HepG2 (cell line): ENCODE data around the gene SH3BGR. TPM values are rescaled to one million over a fixed set of nuclear protein-coding genes. Genes with fewer than 3 reads are reported as not detected.
A peak's percentile ranks its signal among the peaks of the same experiment; 100 is the strongest.

Experiments
- BRCA1 ChIP-seq: sonication (generic); formaldehyde crosslinking; IDR thresholded peaks from 2 replicates; pipeline ENCODE4 v1.4.0; 2020; ENCODE audit warnings: missing genetic modification reagents
- DR1 ChIP-seq: sonication (generic); formaldehyde crosslinking; IDR thresholded peaks from 2 replicates; pipeline ENCODE4 v1.8.0; 2021; ENCODE audit warnings: mild to moderate bottlenecking, missing genetic modification reagents, inconsistent platforms
- FOXK2 ChIP-seq: fragments of 450-650 bp; IDR thresholded peaks from 2 replicates; pipeline ENCODE4 v1.6.1; 2016
- GFI1 ChIP-seq: sonication (generic); formaldehyde crosslinking; IDR thresholded peaks from 2 replicates; pipeline ENCODE4 v1.5.0; 2020; ENCODE audit warnings: missing genetic modification reagents, mild to moderate bottlenecking, borderline replicate concordance
- GPN1 ChIP-seq: sonication (generic); formaldehyde crosslinking; IDR thresholded peaks from 2 replicates; pipeline ENCODE4 v1.5.1; 2020; ENCODE audit warnings: missing genetic modification reagents, borderline replicate concordance
- HMG20A ChIP-seq: IDR thresholded peaks from 2 replicates; pipeline ENCODE4 v1.6.1; 2016; ENCODE audit warnings: borderline replicate concordance
- HNF4A ChIP-seq: sonication (generic); formaldehyde crosslinking; IDR thresholded peaks from 2 replicates; pipeline ENCODE4 v1.4.0; 2020; ENCODE audit warnings: missing genetic modification reagents
- NCOR1 ChIP-seq: fragments of 200-600 bp; sonication (generic); IDR thresholded peaks from 2 replicates; pipeline ENCODE4 v1.7.0; 2017; ENCODE audit warnings: antibody characterized with exemption, low read length, borderline replicate concordance
- YEATS2 ChIP-seq: sonication (generic); formaldehyde crosslinking; IDR thresholded peaks from 2 replicates; pipeline ENCODE4 v1.4.0; 2020; ENCODE audit warnings: missing genetic modification reagents, borderline replicate concordance
- ZBTB8A ChIP-seq: sonication (generic); formaldehyde crosslinking; IDR thresholded peaks from 2 replicates; pipeline ENCODE4 v1.4.0; 2020; ENCODE audit warnings: mild to moderate bottlenecking, low read depth, missing genetic modification reagents, borderline replicate concordance
- ZC3H4 ChIP-seq: sonication (generic); formaldehyde crosslinking; IDR thresholded peaks from 2 replicates; pipeline ENCODE4 v1.4.0; 2020; ENCODE audit warnings: missing genetic modification reagents, borderline replicate concordance
- ZFP1 ChIP-seq: IDR thresholded peaks from 2 replicates; pipeline ENCODE4 v1.6.1; 2016
- ZNF160 ChIP-seq: sonication (generic); formaldehyde crosslinking; IDR thresholded peaks from 2 replicates; pipeline ENCODE4 v1.8.0; 2022; ENCODE audit warnings: mild to moderate bottlenecking, inconsistent platforms, missing genetic modification reagents
- ZNF260 ChIP-seq: sonication (generic); formaldehyde crosslinking; IDR thresholded peaks from 2 replicates; pipeline ENCODE4 v1.4.0; 2020; ENCODE audit warnings: missing genetic modification reagents, low read depth, mild to moderate bottlenecking, borderline replicate concordance
- ZNF331 ChIP-seq: sonication (generic); formaldehyde crosslinking; IDR thresholded peaks from 2 replicates; pipeline ENCODE4 v1.4.0; 2020; ENCODE audit warnings: missing genetic modification reagents
- ZNF446 ChIP-seq: sonication (generic); formaldehyde crosslinking; IDR thresholded peaks from 2 replicates; pipeline ENCODE4 v1.5.0; 2020; ENCODE audit warnings: mild to moderate bottlenecking, missing genetic modification reagents
- ZNF451 ChIP-seq: sonication (generic); formaldehyde crosslinking; IDR thresholded peaks from 2 replicates; pipeline ENCODE4 v1.5.0; 2020; ENCODE audit warnings: mild to moderate bottlenecking, missing genetic modification reagents
- ZNF777 ChIP-seq: sonication (generic); formaldehyde crosslinking; IDR thresholded peaks from 2 replicates; pipeline ENCODE4 v1.4.0; 2020; ENCODE audit warnings: missing genetic modification reagents
- polyA plus RNA-seq, 8 experiments: library from polyadenylated mRNA; depleted of rRNA in 3 of 8; stranded (reverse) in 7 of 8; unstranded in 1 of 8; fragments of >200 nt; fragmentation: Illumina TruSeq in 4 of 8; extraction: Trizol in 4 of 8; gene quantifications; 2 replicates each; pipeline versions ENCODE4 v1.2.1 to v1.2.3, GENCODE V29; 2011 to 2016; ENCODE audit warnings: low read depth in 4 of 8, missing spikeins in 1 of 8, mixed read lengths in 1 of 8; ENCODE audit not compliant: insufficient read depth in 1 of 8
- total RNA-seq, 5 experiments: library from RNA; depleted of rRNA; stranded (reverse); fragments of >200 nt; fragmentation: Illumina TruSeq; extraction: Trizol; gene quantifications; 2 replicates each; pipeline ENCODE4 v1.2.3, GENCODE V29; 2016; ENCODE audit warnings: low read depth in 1 of 5
- TF ChIP-seq, protein P1 (sequence below): sonication (generic); formaldehyde crosslinking; IDR thresholded peaks from 2 replicates; pipeline ENCODE4 v1.4.0; 2020; ENCODE audit warnings: low read depth, missing genetic modification reagents
- TF ChIP-seq, protein P2 (sequence below): sonication (generic); formaldehyde crosslinking; IDR thresholded peaks from 2 replicates; pipeline ENCODE4 v1.4.0; 2020; ENCODE audit warnings: missing genetic modification reagents; ENCODE audit errors: not compliant biosample characterization
- TF ChIP-seq, protein P3 (sequence below): sonication (generic); formaldehyde crosslinking; conservative IDR thresholded peaks from 2 replicates; pipeline ENCODE4 v1.8.0; 2022; ENCODE audit warnings: missing genetic modification reagents
- TF ChIP-seq, protein P4 (sequence below): sonication (generic); formaldehyde crosslinking; IDR thresholded peaks from 2 replicates; pipeline ENCODE4 v1.4.0; 2020; ENCODE audit warnings: missing genetic modification reagents

Gene SH3BGR
- total and polyA plus RNA-seq, 2 of the 13 experiments (the other 11 are each of a cell fraction or from before 2014, with no cell fraction given), result 0.48 TPM; not detected in 1

DNA sequence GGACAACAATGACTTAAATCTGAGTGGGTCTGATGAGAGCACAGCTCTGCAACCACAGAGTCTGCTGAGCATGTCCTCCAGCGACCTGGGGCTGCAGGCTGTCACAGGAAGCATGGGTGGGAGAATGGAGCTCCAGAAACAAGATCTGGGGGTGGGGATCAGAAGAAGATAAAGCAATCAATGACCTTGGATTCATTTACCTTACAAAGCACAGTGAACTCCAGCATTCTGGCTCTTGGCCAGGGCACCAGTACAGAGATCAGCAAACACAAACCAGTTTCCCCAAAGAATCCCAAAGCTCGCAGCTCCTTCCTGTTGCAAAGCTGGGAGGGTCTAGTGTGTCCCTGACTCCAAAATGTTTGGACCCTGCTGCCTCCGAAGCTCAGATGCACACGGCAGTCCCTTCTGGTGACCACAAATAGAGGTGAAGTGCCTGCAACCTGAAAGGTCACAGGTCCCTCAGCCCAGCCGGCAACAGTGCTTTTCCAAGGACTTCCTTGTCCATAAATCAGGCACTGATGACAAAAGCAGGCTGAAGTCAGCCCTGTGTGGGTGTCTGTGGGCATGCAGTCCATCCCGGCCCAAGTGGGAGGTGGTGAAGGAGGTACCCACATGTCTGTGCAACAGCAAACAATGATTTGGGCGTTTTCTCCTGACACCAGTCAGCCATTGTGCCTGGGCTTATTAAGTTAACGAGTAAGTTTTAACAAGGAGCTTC, 76.1 kb downstream of the SH3BGR start (continued):
- TF ChIP-seq, protein P1, sequence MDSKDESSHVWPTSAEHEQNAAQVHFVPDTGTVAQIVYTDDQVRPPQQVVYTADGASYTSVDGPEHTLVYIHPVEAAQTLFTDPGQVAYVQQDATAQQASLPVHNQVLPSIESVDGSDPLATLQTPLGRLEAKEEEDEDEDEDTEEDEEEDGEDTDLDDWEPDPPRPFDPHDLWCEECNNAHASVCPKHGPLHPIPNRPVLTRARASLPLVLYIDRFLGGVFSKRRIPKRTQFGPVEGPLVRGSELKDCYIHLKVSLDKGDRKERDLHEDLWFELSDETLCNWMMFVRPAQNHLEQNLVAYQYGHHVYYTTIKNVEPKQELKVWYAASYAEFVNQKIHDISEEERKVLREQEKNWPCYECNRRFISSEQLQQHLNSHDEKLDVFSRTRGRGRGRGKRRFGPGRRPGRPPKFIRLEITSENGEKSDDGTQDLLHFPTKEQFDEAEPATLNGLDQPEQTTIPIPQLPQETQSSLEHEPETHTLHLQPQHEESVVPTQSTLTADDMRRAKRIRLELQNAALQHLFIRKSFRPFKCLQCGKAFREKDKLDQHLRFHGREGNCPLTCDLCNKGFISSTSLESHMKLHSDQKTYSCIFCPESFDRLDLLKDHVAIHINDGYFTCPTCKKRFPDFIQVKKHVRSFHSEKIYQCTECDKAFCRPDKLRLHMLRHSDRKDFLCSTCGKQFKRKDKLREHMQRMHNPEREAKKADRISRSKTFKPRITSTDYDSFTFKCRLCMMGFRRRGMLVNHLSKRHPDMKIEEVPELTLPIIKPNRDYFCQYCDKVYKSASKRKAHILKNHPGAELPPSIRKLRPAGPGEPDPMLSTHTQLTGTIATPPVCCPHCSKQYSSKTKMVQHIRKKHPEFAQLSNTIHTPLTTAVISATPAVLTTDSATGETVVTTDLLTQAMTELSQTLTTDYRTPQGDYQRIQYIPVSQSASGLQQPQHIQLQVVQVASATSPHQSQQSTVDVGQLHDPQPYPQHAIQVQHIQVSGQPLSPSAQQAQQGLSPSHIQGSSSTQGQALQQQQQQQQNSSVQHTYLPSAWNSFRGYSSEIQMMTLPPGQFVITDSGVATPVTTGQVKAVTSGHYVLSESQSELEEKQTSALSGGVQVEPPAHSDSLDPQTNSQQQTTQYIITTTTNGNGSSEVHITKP, result no peak
- TF ChIP-seq ZFP1 (CRISPR knock-in tag), result no peak
- no peak for TF ChIP-seq NCOR1
- TF ChIP-seq, protein P2, sequence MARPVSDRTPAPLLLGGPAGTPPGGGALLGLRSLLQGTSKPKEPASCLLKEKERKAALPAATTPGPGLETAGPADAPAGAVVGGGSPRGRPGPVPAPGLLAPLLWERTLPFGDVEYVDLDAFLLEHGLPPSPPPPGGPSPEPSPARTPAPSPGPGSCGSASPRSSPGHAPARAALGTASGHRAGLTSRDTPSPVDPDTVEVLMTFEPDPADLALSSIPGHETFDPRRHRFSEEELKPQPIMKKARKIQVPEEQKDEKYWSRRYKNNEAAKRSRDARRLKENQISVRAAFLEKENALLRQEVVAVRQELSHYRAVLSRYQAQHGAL, result no peak
- no peak for TF ChIP-seq ZNF260
- TF ChIP-seq ZNF777 (CRISPR knock-in tag), result no peak
- no peak for TF ChIP-seq DR1
- no peak for TF ChIP-seq ZNF451
- no peak for TF ChIP-seq YEATS2 (CRISPR knock-in tag)
- TF ChIP-seq, protein P3, sequence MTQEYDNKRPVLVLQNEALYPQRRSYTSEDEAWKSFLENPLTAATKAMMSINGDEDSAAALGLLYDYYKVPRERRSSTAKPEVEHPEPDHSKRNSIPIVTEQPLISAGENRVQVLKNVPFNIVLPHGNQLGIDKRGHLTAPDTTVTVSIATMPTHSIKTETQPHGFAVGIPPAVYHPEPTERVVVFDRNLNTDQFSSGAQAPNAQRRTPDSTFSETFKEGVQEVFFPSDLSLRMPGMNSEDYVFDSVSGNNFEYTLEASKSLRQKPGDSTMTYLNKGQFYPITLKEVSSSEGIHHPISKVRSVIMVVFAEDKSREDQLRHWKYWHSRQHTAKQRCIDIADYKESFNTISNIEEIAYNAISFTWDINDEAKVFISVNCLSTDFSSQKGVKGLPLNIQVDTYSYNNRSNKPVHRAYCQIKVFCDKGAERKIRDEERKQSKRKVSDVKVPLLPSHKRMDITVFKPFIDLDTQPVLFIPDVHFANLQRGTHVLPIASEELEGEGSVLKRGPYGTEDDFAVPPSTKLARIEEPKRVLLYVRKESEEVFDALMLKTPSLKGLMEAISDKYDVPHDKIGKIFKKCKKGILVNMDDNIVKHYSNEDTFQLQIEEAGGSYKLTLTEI, result no peak
- TF ChIP-seq BRCA1 (CRISPR knock-in tag), result no peak
- peak; percentile 45; the same call in 1 of the 2 replicates for TF ChIP-seq HNF4A (CRISPR knock-in tag)
- no peak for TF ChIP-seq ZNF446 (CRISPR knock-in tag)
- TF ChIP-seq GPN1 (CRISPR knock-in tag), result no peak
- no peak for TF ChIP-seq GFI1 (CRISPR knock-in tag)
- no peak for TF ChIP-seq HMG20A
- TF ChIP-seq FOXK2, result no peak
- TF ChIP-seq ZBTB8A (CRISPR knock-in tag), result no peak
- TF ChIP-seq, protein P4, sequence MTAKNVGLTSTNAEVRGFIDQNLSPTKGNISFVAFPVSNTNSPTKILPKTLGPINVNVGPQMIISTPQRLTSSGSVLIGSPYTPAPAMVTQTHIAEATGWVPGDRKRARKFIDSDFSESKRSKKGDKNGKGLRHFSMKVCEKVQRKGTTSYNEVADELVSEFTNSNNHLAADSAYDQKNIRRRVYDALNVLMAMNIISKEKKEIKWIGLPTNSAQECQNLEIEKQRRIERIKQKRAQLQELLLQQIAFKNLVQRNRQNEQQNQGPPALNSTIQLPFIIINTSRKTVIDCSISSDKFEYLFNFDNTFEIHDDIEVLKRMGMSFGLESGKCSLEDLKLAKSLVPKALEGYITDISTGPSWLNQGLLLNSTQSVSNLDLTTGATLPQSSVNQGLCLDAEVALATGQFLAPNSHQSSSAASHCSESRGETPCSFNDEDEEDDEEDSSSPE (CRISPR knock-in tag), result no peak
- TF ChIP-seq ZNF160 (CRISPR knock-in tag), result no peak
- no peak for TF ChIP-seq ZC3H4 (CRISPR knock-in tag)
- TF ChIP-seq ZNF331, result 0 out of 2 replicates have a peak, but pooled peaks have one; percentile 22
